Keratinocyte (primary cell): Measurements from ENCODE around the gene NUSAP1.

Source experiments
- CTCF ChIP-seq, 3 experiments: IDR thresholded peaks in 1 of 3; conservative IDR thresholded peaks in 1 of 3; optimal IDR thresholded peaks in 1 of 3; 2 replicates in 2 of 3; 3 replicates in 1 of 3; pipeline versions ENCODE3 to v1.5.1; 2011; ENCODE audit warnings: low read length in 3 of 3, mild to moderate bottlenecking in 3 of 3, moderate library complexity in 2 of 3, control low read depth in 1 of 3, inconsistent platforms in 1 of 3; ENCODE audit not compliant: insufficient read depth in 2 of 3; ENCODE audit errors: extremely low read depth in 1 of 3
- EZH2 ChIP-seq: IDR thresholded peaks from one replicate; pipeline ENCODE4 v1.6.1; 2012; ENCODE audit warnings: inconsistent platforms, mild to moderate bottlenecking, low read length, moderate library complexity

- no peak for TF ChIP-seq CTCF (optimal IDR thresholded peaks at IDR 0.05 in 1 of 3, IDR thresholded peaks at IDR 0.05 in 1 of 3, conservative IDR thresholded peaks at IDR 0.05 in 1 of 3; ENCODE audit: extremely low read depth in 1 of 3, insufficient read depth in 2 of 3, low read length in 3 of 3)
- TF ChIP-seq EZH2: no peak
These were observed 7.6 kb downstream of the NUSAP1 start for GRCh38 chr15:41340189-41340695.
